Measurements from ENCODE around the gene POLH. TPM values are rescaled to one million over a fixed set of nuclear protein-coding genes. Genes with fewer than 3 reads are reported as not detected.

Gene POLH
- total and polyA plus RNA-seq, 10 of the 15 experiments (the other 5 are each of a cell fraction or from before 2014, with no cell fraction given): 5.5 to 33.6 (median 18.6) TPM

DNA sequence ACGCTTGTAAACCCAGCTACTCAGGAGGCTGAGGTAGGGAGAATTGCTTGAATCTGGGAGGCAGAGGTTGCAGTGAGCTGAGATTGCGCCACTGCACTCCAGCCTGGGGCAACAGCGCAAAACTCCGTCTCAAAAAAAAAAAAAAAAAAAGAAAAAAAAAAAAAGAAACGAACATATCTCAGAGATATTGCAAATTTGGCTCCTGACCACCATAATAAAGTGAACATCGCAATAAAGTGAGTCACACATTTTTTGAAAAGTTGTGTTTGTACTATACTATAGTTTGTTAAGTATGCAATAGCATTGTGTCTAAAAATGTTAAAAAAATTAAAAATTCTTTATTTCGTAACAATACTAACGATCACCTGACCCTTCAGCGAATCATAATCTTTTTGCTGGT is 82.2 kb downstream of the POLH start:
- H3K79me2 ChIP-seq (ENCODE audit: control insufficient read depth, insufficient read depth, low read length): no peaks in the 10 kb centered on the region
- DNase-seq (ENCODE audit: low read depth, low spot score): no peak
- CTCF ChIA-PET: no interaction called here
- H3K4me1 ChIP-seq (ENCODE audit: control insufficient read depth, insufficient read depth, low read length): peaks cover 12% of the 10 kb centered on the region
- peaks cover 5% of the 10 kb centered on the region; the same call in 2 of the 3 replicates for H3K9me3 ChIP-seq (replicated peaks; ENCODE audit: control insufficient read depth, insufficient read depth, low read length)
- no peaks in the 10 kb centered on the region for H4K20me1 ChIP-seq (ENCODE audit: control insufficient read depth, insufficient read depth)
- no peak for TF ChIP-seq ASH2L (IDR thresholded peaks at IDR 0.05; ENCODE audit: borderline replicate concordance, low read depth)
- no peak for TF ChIP-seq SMAD5 (IDR thresholded peaks at IDR 0.05; ENCODE audit: low read depth)
- no peak for TF ChIP-seq POLR2A (IDR thresholded peaks at IDR 0.05; ENCODE audit: low read depth, low read length)
- no peak for TF ChIP-seq CHD4 (IDR thresholded peaks at IDR 0.05)
- TF ChIP-seq TBL1XR1 (IDR thresholded peaks at IDR 0.05; ENCODE audit: low read depth, low read length): no peak
- TF ChIP-seq, protein P1, sequence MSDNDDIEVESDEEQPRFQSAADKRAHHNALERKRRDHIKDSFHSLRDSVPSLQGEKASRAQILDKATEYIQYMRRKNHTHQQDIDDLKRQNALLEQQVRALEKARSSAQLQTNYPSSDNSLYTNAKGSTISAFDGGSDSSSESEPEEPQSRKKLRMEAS (IDR thresholded peaks at IDR 0.05; ENCODE audit: low read depth, low read length): no peak
- no peak for TF ChIP-seq NFYB (IDR thresholded peaks at IDR 0.05; ENCODE audit: insufficient read depth, low read depth, low read length)
- no peak for TF ChIP-seq SRF (IDR thresholded peaks at IDR 0.05; ENCODE audit: low read depth in 2 of 2, low read length in 2 of 2)
- no peak for TF ChIP-seq SMC3 (IDR thresholded peaks at IDR 0.05; ENCODE audit: borderline replicate concordance, low read length)
- TF ChIP-seq RCOR1 (conservative IDR thresholded peaks at IDR 0.05; ENCODE audit: low read depth, low read length): no peak
- no peak for TF ChIP-seq POLR2AphosphoS2 (IDR thresholded peaks at IDR 0.05; ENCODE audit: low read depth, low read length)
- no peak for TF ChIP-seq CBX5 (IDR thresholded peaks at IDR 0.05; ENCODE audit: low read depth)
- TF ChIP-seq, protein P2, sequence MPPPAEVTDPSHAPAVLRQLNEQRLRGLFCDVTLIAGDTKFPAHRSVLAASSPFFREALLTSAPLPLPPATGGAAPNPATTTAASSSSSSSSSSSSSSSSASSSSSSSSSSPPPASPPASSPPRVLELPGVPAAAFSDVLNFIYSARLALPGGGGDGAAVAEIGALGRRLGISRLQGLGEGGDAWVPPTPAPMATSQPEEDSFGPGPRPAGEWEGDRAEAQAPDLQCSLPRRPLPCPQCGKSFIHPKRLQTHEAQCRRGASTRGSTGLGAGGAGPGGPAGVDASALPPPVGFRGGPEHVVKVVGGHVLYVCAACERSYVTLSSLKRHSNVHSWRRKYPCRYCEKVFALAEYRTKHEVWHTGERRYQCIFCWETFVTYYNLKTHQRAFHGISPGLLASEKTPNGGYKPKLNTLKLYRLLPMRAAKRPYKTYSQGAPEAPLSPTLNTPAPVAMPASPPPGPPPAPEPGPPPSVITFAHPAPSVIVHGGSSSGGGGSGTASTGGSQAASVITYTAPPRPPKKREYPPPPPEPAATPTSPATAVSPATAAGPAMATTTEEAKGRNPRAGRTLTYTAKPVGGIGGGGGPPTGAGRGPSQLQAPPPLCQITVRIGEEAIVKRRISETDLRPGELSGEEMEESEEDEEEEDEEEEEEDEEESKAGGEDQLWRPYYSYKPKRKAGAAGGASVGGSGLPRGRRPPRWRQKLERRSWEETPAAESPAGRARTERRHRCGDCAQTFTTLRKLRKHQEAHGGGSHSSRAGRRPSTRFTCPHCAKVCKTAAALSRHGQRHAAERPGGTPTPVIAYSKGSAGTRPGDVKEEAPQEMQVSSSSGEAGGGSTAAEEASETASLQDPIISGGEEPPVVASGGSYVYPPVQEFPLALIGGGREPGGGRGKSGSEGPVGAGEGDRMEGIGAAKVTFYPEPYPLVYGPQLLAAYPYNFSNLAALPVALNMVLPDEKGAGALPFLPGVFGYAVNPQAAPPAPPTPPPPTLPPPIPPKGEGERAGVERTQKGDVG (CRISPR knock-in tag; IDR thresholded peaks at IDR 0.05): no peak
- TF ChIP-seq RAD21 (IDR thresholded peaks at IDR 0.05; ENCODE audit: insufficient read depth, low read depth, low read length): no peak
- no TSS peak for BruUV-seq (replicated peaks)
- no peak overlapping the region for H2AFZ ChIP-seq (ENCODE audit: control insufficient read depth, low read depth, low read length)
- in situ Hi-C loops (cut with MboI): no loop called here
- H3K4me2 ChIP-seq (ENCODE audit: control insufficient read depth, insufficient read depth): no peak overlapping the region
- POLR2A ChIA-PET: no interaction called here
- no peaks in the 10 kb centered on the region for H3K36me3 ChIP-seq (ENCODE audit: control insufficient read depth in 2 of 2, insufficient read depth in 2 of 2, low read length in 1 of 2)
- H3K9ac ChIP-seq (ENCODE audit: control insufficient read depth, insufficient read depth, low read length): no peak overlapping the region
- intact Hi-C loops (cut with micrococcal nuclease; ENCODE audit: unreplicated experiment): no loop called here
- ATAC-seq: no peak
- no peak overlapping the region for H3K4me3 ChIP-seq
- 77% methylated on average over 7 of the region's 9 CpGs for WGBS (ENCODE audit: insufficient coverage, insufficient replicate concordance, low lambda C conversion rate, missing lambda C conversion rate)
- SMC1A ChIA-PET (ENCODE audit: uncharacterized antibody, unreplicated experiment): no interaction called here
- no peak overlapping the region for H3K27ac ChIP-seq (ENCODE audit: control insufficient read depth, insufficient read depth)
- FAIRE-seq: no peak
- H3K27me3 ChIP-seq (replicated peaks in 1 of 2; ENCODE audit: control insufficient read depth in 2 of 2, insufficient read depth in 2 of 2, low read length in 1 of 2): no peaks in the 10 kb centered on the region
- RAD21 ChIA-PET (ENCODE audit: unreplicated experiment): interaction anchor here (1.3 kb wide), 1 partner anchor 8 kb away, joined by 3 read pairs; no protein-coding TSS in a partner anchor
